Small intestine (tissue), 7 donors: ENCODE data around the gene ELMOD3. TPM values are rescaled to one million over a fixed set of nuclear protein-coding genes. Genes with fewer than 3 reads are reported as not detected.

Experiments used
- DNase-seq, 2 donors: peaks; one replicate each; pipeline versions ENCODE4 v3.0.0 to v3.0.0-alpha.2; 2013
- FAIRE-seq: peaks from 2 replicates; lab custom pipeline; 2012; peaks lifted over from hg19 to GRCh38; lab: Jason Lieb, UNC
- H3K27ac ChIP-seq, 3 donors: one replicate each; pipeline ENCODE4 v1.5.1; 2013; ENCODE audit warnings: low read length in 2 of 3, mild to moderate bottlenecking in 2 of 3, control low read depth in 1 of 3, inconsistent platforms in 1 of 3, low read depth in 1 of 3, moderate library complexity in 1 of 3
- H3K27me3 ChIP-seq, 3 donors: one replicate each; pipeline ENCODE4 v1.6.1; 2013; ENCODE audit warnings: low read length in 3 of 3, inconsistent platforms in 1 of 3; ENCODE audit not compliant: control insufficient read depth in 3 of 3, insufficient read depth in 3 of 3
- H3K36me3 ChIP-seq, 3 donors: one replicate each; pipeline ENCODE4 v1.6.1; 2013; ENCODE audit warnings: low read length in 3 of 3, inconsistent platforms in 1 of 3, low read depth in 1 of 3, mild to moderate bottlenecking in 1 of 3, moderate library complexity in 1 of 3; ENCODE audit not compliant: control insufficient read depth in 3 of 3, insufficient read depth in 2 of 3
- H3K4me1 ChIP-seq, 3 donors: one replicate each; pipeline ENCODE4 v1.6.1; 2013; ENCODE audit warnings: low read length in 2 of 3, inconsistent platforms in 1 of 3, low read depth in 1 of 3, mild to moderate bottlenecking in 1 of 3, moderate library complexity in 1 of 3; ENCODE audit not compliant: control insufficient read depth in 3 of 3, insufficient read depth in 2 of 3
- H3K4me3 ChIP-seq, 3 donors: one replicate each; pipeline ENCODE4 v1.5.1; 2013; ENCODE audit warnings: low read length in 3 of 3, control low read depth in 1 of 3, inconsistent platforms in 1 of 3, low read depth in 1 of 3, mild to moderate bottlenecking in 1 of 3, moderate library complexity in 1 of 3
- H3K9me3 ChIP-seq, 2 donors: one replicate each; pipeline ENCODE4 v1.6.1; 2013; ENCODE audit warnings: low read depth in 1 of 2, low read length in 1 of 2; ENCODE audit not compliant: control insufficient read depth in 2 of 2, insufficient read depth in 1 of 2
- WGBS, 3 donors: extraction: QIAGEN DNeasy Blood & Tissue Kit; methylation state at CpG; one replicate each; pipeline ENCODE4 v1.1.7; 2013; 5-methylcytosine and 5-hydroxymethylcytosine counted together
- polyA plus RNA-seq, 4 donors: library from polyadenylated mRNA; stranded (reverse) in 3 of 4; unstranded in 1 of 4; fragments of 200-250 nt in 3 of 4; fragments of 120-200 nt in 1 of 4; gene quantifications; one replicate each; pipeline versions ENCODE4 v1.2.1 to v1.2.3, GENCODE V29; 2013
- donor health status: healthy with polysubstance abuse.
- donor health status: control.
- donor health status: control.
- donor health status: Bipolar disorder and iron deficiency.
- donor health status: healthy.

ELMOD3 gene
- polyA plus RNA-seq, 4 donors, result 16.1 to 36.9 (median 22.5) TPM

GRCh38 chr2:85385746-85386145, 31.2 kb downstream of the ELMOD3 start:
- Histone ChIP-seq H3K4me1 (no peaks in the 10 kb centered on the region), H3K4me3 (no peak overlapping the region), H3K27me3 (no peaks in the 10 kb centered on the region), H3K36me3 (peaks cover 5 to 59% (median 13%) of the 10 kb centered on the region in 3 donors), H3K27ac (no peak overlapping the region), H3K9me3 (no peaks in the 10 kb centered on the region)
- WGBS, 3 donors, result 85 to 93% (median 85%) methylated on average over 2 of the region's 2 CpGs
- FAIRE-seq, result no peak
- DNase-seq, result no peak

DNA sequence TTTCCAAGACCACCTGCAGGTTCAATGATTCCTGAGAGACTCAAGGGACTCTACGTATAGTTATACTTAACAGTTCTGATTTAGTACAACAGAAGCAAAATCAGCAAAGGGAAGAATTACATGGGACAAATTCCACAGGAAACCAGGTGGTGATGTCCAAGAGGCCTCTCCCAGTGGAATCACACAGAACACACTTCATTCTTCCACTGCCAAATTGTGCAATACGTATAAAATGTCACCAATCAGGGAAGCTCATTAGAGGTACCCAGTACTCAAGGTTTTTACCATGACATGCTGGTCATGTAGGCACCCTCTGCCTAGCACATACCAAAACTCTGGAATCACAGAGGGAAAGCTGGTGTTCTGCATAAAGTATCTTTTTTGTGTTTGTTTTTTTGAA, 33.2 kb downstream of the ELMOD3 start:
- no peak overlapping the region for H3K4me3 ChIP-seq
- no peaks in the 10 kb centered on the region for H3K4me1 ChIP-seq
- no peaks in the 10 kb centered on the region for H3K9me3 ChIP-seq
- DNase-seq (no peak), FAIRE-seq (no peak)
- WGBS, 3 donors, result 88 to 89% (median 89%) methylated on average over 2 of the region's 2 CpGs
- peaks cover 5 to 71% (median 15%) of the 10 kb centered on the region in 3 donors for H3K36me3 ChIP-seq
- H3K27ac ChIP-seq, result no peak overlapping the region
- no peaks in the 10 kb centered on the region for H3K27me3 ChIP-seq

DNA sequence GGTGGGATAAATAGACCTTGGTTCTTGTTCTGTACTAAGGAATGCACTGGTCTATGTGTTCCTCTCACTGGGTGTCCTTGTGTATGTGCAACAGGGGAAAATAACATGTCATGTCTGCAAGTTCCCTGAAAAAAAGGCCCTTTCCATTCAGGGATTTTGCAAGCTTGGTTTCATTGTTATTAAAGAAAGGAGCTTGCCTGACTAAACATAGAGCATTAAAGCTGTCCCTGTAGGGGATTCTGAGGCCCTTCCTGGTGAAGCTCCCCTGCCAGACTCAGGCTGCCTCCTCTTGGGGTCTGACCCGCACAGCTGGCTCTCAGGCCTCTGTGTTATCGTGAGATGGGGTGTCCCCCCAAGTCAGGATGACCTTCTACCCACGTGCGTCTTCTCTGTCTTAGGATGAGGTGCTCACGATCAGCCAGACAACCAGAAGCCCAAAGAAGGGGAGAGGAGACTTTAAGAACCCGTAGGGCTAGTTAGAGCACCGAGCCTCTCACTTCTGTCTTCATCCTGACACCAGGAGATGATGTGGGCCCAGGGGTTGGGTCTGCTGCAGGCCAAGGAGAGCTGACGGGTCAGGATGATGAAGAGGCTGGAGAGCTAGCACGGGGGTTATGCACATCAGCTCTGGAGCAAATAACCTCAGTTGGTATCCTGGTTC, 34.4 kb downstream of the ELMOD3 start:
- Histone ChIP-seq H3K27ac (no peak overlapping the region), H3K27me3 (no peaks in the 10 kb centered on the region), H3K9me3 (no peaks in the 10 kb centered on the region), H3K4me1 (no peaks in the 10 kb centered on the region), H3K4me3 (no peak overlapping the region), H3K36me3 (peaks cover 5 to 72% (median 15%) of the 10 kb centered on the region in 3 donors)
- FAIRE-seq, result no peak
- WGBS, 3 donors, result 86 to 89% (median 88%) methylated on average over 9 of the region's 9 CpGs
- no peak for DNase-seq

GRCh38 chr2:85390941-85391669, 36.5 kb downstream of the ELMOD3 start:
- DNase-seq, result peak; percentile 55 to 71
- H3K4me3 ChIP-seq, result no peak overlapping the region
- WGBS, 3 donors, result 76 to 82% (median 81%) methylated on average over 11 of the region's 11 CpGs
- H3K27ac ChIP-seq, result no peak overlapping the region
- no peaks in the 10 kb centered on the region for H3K4me1 ChIP-seq
- peaks cover 9 to 76% (median 9%) of the 10 kb centered on the region in 3 donors for H3K36me3 ChIP-seq
- FAIRE-seq, result no peak
- H3K27me3 ChIP-seq, result no peaks in the 10 kb centered on the region
- H3K9me3 ChIP-seq, result no peaks in the 10 kb centered on the region

GRCh38 chr2:85393836-85394235, 39.3 kb downstream of the ELMOD3 start:
- DNase-seq, result no peak
- Histone ChIP-seq H3K27me3 (no peaks in the 10 kb centered on the region), H3K9me3 (no peaks in the 10 kb centered on the region), H3K36me3 (peaks cover 4 to 85% (median 9%) of the 10 kb centered on the region in 3 donors), H3K4me3 (no peak overlapping the region), H3K4me1 (no peaks in the 10 kb centered on the region), H3K27ac (no peak overlapping the region)
- no peak for FAIRE-seq
- 92 to 100% (median 96%) methylated on average over 3 to 4 of the region's 4 CpGs for WGBS, 3 donors

DNA sequence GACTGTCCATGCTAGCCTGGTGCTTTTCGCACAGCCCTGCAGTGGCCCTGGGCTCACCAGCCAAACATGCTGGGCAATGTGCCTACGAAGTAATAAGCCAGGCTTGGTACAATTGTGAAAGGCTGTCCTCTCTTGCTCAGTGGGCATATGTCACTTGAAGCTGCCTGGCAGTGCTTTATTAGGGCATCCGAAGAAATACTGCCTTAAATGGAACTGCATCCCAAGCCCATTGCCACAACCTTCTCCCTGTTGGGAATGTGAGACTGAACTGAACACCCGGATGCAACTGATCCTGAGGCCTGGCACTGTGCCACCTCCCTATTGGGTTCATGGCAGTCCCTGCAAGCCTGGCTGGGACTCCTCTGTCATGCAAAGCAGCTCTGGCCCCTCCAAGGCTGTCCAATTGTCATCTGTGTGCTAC, 39.7 kb downstream of the ELMOD3 start:
- FAIRE-seq (no peak), DNase-seq (no peak)
- H3K27ac ChIP-seq, result no peak overlapping the region
- WGBS, 3 donors, result 81 to 87% (median 85%) methylated on average over 4 of the region's 4 CpGs
- no peak overlapping the region for H3K4me3 ChIP-seq
- peaks cover 4 to 85% (median 6%) of the 10 kb centered on the region in 3 donors for H3K36me3 ChIP-seq
- no peaks in the 10 kb centered on the region for H3K4me1 ChIP-seq
- H3K27me3 ChIP-seq, result no peaks in the 10 kb centered on the region
- H3K9me3 ChIP-seq, result no peaks in the 10 kb centered on the region

DNA sequence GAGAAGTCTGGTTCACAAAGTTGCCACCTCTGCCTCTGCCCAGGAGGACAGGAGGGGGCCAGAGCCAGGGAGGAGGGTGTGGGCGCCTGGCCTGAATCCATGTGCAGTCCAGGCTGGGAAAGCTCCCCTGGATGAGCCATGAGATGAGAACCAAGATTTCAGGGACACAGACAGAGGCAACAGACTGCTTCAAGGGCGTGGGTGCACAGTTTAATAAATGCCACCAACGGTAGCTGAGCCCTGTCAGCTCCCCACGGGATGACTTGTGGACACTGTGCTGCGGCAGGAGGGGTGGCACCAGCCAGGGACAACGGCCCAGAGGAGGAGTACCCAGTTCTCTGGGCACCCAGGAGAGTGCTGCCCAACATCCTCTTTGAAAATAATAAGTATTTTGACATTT, 40.4 kb downstream of the ELMOD3 start:
- DNase-seq, result no peak
- FAIRE-seq, result no peak
- no peak overlapping the region for H3K4me3 ChIP-seq
- no peaks in the 10 kb centered on the region for H3K27me3 ChIP-seq
- H3K27ac ChIP-seq, result no peak overlapping the region
- no peaks in the 10 kb centered on the region for H3K9me3 ChIP-seq
- 80 to 87% (median 84%) methylated on average over 6 of the region's 6 CpGs for WGBS, 3 donors
- H3K36me3 ChIP-seq, result peaks cover 4 to 83% (median 5%) of the 10 kb centered on the region in 3 donors
- no peaks in the 10 kb centered on the region for H3K4me1 ChIP-seq

DNA sequence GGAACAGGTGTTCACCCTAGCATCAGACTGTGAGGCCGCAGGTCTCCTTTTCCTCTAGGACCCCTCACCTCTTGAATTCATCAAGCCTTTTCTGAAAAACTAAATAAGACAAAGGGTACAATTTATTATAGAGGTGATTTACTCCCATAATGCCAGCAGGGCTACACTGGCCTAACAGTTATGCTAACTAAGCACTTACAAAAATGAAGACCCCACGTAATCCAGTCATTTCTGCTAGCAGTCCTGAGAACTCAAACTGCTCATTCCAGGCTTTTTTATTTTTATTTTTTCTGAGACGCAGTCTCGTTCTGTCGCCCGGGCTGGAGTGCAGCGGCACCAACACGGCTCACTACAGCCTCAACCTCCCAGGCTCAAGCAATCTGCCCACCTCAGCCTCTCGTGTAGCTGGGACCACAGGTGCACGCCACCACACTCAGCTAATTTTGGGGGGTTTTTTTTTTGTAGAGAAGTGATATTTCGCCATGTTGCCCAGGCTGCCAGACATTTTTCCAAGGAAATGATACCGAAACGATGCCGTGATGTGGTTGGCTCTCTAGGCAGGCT, 41.4 kb downstream of the ELMOD3 start:
- Histone ChIP-seq H3K4me3 (no peak overlapping the region), H3K36me3 (peaks cover 0 to 83% (median 6%) of the 10 kb centered on the region in 3 donors), H3K4me1 (no peaks in the 10 kb centered on the region), H3K27ac (peak overlapping the region in 1 of 3 donors; percentile 45), H3K27me3 (no peaks in the 10 kb centered on the region), H3K9me3 (no peaks in the 10 kb centered on the region)
- WGBS, 3 donors, result 92 to 93% (median 93%) methylated on average over 14 of the region's 14 CpGs
- FAIRE-seq, result no peak
- no peak for DNase-seq
